Midbrain (tissue), 1 donor: ENCODE results near the gene DOCK4.

Experiments used
- DNase-seq: peaks from one replicate; lab custom pipeline; 2025; lab: John Stamatoyannopoulos, UW

DOCK4 gene

DNA sequence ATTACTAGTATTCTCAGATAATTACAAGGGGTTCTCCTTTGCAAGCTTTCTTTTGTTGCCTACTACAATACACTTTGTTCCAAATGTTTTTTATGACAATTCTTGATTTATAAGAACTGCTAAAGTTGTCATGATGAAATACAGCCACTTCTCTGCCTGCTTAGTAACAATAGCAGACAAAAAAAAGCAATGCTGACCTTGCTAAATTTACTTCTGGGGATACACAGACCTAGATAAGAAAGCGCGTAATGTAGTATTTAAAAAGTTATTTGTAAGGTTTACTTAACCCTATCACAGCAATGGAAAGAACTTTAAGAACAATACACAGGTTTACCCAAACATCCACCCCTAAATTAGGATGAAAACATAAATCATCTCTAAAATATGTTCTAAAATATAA lies 311.1 kb downstream of the DOCK4 start:
- DNase-seq = no peak

DNA sequence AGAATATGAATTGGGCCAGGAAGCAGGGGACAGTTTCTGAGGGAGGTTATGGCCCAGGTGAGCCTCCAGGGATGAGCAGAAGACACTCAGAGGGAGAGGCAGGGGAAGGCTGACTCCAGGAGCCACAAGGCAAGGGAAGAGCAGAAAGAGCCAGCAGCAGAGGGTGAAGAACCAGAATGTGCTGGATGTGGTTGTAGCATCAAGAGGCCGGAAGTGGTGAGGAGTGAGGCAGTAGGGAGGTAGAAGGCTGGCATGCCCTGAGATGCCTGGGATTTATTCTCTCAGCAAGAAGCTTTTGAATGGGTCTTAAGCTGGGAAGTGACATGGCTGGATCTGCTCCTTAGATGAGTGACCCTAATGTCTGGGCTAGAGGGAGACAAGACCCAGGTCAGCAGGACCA lies 311.7 kb downstream of the DOCK4 start:
- no peak for DNase-seq

DNA sequence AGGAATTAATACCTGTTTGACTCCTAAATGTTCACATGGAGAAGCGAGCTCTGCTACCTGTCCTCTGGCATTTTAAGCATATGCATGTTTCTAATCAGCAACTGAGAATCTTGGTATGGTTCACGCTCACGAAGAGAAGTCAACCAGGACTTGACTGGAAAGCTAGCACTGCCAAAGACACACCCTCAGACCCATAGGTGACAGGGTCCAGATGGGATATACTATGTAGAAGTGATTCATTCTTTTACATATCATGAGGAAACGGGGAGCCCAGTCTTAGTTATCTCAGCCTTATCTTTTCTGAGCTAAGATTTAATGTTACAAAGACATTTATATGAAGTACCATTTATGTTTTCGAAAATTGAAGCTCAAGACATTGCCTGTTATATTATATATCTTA lies 313.0 kb downstream of the DOCK4 start:
- DNase-seq = no peak

DNA sequence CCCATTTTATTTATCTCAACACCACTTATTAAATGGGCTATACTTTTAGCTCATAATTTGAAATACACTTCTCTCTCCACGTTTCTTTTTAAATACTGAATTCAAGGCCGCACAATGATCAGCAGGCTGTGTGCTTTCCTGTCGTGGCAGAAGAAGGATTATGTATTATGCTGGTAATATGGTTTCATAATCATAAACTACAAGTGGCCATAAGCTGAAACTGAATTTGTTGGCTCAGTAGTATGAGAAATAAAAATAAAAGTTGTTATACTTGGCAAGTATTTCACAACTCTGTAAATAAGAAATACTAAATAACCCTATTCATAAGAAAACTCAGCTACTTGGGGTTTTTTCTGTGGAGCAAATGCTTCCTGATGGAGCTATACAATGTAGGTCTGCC lies 313.6 kb downstream of the DOCK4 start:
- no peak for DNase-seq

DNA sequence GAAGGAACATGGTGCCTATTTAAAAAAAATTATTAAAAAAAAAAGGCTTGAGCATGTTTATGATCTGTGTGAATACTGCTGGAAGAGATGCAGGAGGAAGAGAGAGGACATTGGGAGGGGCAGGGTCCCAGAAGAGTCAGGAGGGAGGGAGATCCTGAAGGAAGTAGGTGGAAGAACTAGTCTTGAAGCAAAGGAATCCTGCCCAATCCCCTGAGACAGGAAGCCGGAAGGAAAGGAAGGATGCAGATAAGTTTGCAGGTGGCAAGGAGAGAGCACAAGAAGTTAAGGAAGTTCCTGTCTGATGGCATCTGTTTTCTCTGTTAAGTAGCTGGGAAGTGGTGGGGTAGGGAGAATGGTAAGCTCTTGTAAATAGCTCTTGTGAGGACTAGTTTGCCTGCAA lies 318.5 kb downstream of the DOCK4 start:
- no peak for DNase-seq

DNA sequence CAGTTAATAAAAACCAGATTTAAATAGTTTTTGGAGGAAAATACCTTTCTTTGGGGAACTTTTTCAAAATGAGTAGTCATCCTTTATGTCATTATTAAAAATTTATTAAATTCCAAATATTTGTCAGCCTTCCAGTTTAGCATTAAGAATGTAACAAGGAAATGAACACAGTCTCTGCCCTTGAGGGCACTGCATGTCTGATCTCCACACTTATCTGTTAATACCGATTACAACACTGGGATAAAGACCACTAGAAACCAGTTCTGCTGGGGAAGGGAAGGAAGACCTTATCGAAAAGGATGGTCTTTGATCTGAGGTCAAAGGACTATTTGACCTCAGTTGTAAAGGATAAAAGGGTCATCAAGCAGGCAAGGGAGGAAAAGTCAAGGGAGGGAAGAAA lies 320.0 kb downstream of the DOCK4 start:
- no peak for DNase-seq

DNA sequence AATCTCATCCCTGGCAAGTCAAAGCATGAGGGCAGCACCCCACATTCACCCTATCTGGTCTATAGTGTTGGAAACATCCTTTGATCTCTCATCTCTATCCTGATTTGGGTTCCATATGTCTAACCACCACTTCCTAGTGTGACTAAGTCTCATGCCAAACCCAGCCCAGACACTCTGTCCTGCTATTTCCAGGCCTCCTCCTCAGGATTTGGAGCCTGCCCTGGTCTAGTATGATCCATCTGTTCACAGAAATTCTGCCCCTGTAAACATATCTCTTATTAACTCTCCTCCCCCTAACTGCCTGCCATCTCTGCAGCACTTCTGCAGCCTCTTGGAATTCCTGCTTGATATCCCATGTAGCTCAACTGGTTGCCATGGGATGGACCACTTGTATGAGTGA lies 323.0 kb downstream of the DOCK4 start:
- no peak for DNase-seq

DNA sequence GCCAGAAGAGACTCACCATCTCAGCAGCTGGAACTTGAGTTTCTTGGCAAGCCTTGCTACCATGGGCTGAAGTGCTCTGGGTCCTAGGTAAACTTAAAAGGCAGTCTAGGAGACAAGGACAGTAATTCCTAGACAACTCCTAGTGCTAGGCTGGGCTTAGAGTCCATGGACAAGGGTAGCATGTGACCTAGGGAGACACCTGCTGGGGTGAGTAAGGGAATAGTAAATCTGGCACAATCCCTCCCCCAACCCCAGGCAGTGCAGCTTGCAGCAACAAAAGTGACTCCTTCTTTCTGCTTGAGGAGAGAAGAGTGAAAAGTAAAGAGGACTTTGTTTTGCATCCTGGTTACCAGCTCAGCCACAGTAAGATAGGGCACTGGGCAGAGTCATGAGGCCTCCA lies 327.4 kb downstream of the DOCK4 start:
- DNase-seq = no peak

DNA sequence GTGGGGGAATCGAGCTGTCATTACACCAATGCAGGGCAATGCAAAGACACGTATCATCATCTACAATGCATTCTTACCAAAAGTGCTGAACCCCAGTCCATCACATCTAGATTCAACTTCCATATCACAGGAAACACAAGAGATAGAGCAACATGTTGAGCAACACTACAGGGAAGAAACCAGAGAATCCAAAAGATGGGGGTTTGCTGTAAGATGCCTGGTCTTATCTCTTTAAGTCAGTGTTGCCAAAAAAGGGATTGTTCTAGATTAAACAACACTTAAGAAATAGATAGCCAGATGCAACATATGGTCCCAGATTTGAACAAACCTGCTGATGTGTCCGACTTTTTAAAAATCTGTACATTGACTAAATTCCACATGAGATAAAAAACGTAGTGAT lies 328.3 kb downstream of the DOCK4 start:
- no peak for DNase-seq

DNA sequence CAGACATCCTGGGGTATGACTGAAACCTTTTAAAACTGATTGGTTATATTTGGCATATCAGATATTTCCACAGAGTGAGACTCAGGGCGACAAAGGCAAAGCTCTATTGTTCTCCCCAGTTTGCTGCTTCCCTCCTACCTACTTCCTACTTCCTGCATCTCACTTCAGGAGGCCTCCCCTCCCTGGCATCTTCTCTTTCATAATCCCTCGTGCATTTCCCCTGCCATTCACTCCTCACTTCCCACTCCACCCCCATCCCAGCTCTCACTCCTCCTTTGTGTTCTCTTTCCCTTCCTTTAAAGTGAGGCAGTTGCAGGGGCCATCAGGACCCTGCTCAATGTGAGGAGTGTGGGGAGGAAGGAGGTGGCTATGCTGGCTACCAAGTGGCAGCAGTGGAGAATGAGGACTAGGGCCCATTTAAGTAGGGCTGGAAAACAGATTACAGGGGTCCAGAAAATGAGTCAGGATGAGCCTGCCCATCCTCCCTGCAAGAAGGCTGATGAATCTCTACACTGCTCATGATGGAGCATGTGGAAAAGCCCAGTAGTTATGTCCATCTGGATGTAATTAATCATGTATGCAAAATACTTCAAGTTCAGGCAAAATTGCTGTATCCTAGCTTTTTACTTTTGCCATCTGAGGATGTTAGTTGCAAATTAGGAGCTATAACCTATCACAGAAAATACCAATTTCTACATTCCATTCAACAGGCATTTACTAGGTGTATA lies 332.1 kb downstream of the DOCK4 start:
- DNase-seq = no peak

DNA sequence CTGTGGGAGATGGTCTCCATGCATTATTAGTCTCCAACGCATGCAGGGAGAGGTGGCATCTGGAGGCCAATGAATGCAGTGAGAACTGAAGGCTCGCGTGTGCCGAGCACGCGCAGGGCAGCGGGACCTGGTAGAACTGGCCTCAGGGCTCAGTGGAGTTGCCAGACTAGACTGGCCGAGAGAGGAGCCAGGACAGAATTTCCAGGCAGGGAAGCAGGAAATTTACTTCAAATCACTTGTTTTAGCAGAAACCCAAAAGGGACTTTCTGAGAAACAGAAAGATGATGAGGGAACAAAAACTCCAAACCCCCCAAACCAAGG lies 332.9 kb downstream of the DOCK4 start:
- no peak for DNase-seq

DNA sequence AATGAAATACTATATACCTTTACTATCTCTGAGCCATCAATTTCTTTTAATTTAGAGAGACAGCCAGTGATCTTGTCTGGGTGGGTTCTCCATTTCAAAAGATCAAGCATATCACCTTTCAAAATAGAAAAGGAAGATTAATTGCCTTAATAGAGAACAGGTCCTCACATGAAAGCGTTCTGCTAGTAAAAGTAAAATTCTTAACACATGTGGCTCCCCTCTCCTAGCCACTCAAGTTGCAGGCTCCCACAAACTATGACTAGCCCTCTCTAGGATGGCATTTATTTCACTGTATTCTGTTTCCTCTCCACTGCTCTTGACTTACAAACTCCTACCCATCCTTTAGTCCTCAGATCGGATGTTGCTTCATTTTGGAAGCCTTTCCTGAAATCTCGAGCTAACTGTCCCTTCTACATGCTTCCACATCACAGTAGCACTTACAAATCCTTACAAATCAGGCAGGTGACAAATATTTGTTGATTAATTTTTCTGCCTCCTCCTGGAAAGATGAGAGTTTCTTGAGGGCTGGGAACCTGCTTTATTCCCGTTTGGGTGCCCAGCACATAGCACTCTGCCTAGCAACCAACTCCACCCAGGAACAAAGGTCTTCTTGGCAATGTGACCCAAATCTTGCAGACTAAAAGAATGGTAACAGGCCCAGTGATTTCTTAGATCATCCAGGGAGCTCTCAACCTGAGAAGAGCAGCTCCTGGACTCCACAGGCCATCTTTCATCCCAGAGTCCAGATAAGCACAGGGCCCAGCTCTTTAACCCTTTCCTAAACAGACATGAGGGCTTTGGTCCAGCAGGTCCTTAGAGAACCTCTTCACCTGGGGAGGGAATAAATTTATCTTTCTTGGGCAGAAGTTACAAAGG lies 333.5 kb downstream of the DOCK4 start:
- DNase-seq = no peak

DNA sequence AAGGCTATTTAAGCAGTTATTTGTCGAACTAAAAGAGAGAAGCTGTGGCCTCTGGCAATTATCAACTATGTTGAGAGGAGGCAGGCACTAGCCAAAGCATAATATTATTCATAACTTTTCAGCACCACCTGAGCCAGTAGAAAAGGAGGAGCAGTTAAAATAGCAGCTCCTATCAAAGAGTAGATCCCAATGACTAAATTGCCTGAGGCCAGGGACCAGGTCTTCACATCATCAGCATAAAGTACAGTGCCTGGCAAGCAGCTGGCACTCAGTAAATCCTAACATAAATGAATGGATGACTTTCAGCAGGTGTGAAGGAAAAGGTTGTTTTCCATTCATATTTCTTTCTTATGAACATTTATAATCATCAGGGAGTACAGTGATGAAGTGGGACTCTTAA lies 334.9 kb downstream of the DOCK4 start:
- DNase-seq = no peak

DNA sequence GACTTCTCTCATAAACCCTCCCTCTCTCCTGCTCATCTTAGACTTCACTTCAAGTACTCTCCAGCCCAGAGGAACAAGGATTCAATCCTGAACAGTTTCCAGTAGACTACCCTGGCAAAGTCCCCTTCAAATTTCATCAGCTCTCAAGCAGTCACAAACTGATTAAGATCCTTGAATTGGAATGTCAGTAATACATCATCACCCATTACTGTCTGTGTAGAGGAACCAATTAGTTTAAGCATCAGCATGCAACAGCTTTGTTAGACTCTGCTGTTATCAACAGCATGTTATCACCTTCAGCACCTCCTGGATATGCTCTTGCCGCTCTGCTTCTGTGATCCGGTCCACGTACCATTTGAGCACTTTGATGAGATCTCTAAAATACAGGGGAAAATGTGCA lies 336.9 kb downstream of the DOCK4 start:
- no peak for DNase-seq

DNA sequence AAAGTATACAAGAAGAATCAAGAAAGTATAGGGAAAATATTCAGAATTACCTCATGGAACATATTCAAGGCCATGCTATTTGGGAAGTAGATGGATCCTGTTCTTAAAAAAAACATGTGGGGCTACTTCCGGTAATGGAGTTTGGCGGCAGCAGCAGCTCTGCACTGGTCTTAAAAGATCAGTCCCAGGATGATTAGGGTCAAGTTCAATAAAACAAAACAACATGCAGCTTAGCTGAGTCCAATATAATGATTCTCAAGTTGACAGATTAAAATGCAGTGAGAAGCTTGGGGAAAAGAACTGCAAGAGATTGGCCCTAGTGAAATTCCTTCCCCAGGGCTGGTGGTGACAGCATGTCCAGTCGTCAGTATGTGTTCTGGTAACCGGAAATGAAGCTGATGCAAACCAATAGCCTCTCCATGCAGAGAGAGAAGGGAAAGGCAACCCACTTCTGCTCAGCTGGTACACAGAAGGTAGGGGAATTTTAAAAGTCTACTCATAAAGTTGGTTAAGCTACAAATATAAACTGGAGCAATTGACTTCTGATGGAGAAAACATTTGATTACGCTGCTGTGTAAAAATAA lies 338.8 kb downstream of the DOCK4 start:
- no peak for DNase-seq

DNA sequence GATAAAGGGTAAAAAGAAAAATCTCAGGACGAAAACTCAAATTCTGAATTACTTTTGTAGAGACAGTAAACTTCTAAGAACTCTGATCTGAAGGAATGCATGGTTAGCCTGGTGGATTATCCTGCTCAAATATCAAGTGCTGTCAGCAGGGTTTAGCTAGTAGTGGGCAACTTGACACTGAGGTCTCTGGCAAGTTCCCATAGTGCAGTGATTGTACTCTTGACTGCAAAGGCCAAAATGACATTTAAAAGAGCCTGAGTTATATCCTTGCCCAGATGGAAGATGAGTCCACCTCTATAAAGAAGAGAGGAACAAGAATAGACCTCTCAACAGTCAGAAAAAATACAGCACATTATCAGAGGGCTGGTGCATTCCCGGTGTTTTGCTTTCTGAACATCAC lies 339.4 kb downstream of the DOCK4 start:
- no peak for DNase-seq

DNA sequence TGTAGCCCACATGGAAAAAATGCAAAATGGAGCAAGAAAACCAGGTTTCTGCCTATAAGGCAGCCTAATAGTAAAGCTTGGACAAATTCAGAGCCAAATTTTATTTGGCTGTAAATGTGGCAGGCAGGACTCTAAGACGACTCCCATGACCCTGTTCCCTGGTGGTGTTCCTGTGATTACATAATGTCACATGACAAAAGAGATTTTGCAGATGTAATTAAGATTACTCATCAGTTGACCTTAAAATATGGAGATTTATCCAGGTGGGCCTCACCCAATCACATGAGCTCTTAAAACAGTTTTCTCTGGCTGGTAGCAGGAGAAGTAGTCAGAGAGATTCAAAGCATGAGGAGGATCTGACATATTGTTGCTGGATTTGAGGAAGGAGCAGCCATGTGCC lies 340.8 kb downstream of the DOCK4 start:
- DNase-seq = no peak

DNA sequence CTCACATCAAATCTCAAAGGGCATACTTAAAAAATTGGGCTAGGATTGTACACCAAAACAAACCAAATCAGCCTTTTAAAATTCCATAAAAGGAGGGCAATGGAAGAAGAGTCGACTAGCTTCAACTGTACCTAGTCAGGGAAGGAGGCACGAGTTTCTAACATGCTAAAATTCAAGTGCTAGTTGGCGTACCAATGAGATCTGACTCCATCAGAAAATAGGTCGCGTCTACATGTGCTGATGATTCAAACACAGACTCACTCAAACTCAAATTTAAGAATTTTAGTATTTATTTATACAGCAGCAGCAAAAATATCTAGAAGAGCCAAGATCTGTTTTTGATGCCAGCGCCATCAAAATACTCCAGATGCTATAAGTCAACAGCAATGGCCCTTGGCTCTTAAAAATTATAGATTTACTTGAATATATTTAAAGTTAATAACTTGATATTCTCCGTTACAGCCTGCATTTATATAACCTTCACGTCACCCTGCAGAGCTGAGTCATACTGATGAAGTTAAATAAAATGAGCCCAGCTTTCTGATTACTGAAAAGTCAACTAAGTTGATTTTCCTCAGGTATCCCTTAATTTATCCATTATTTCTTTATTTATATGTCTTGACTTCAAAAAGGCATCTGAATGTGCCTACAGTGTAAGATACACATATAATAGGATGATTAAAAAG lies 341.8 kb downstream of the DOCK4 start:
- no peak for DNase-seq

DNA sequence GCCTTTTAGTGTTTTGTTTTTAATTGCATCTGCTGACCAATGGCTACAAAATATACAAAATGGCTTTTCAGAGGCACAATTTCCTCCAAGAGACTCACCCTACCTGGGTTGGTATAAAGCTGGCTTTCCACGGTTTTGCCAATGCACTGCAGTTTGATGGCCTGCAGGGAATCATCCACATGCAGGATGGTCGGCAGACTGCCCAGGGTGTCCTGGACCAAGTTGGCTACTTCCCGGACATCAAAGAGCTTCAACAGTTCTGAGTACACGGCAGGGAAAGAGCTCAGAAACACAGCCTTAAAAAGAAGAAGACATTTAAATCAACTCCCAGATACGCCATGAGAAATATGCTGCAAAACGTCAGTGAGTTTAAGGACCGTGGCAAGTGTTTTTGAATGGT lies 342.9 kb downstream of the DOCK4 start:
- no peak for DNase-seq

DNA sequence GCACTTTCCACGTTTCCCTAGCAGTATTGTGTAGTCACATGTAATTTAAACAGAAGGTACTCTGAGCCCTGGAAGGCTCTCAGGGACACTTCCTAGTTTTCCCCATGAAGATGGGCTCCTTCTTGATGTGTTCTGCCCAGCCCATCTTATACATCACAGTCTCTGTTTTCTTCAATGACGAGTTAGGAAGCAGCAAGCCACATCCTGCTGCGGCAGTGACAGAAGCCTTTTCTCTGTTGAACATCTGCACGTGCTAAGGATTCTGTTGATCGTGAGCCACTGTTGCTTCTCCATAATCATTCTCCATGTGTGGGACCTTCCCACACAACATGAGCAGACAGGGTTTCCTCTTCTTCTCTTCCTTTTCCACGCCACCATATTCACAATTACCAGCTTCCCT lies 346.0 kb downstream of the DOCK4 start:
- DNase-seq = no peak

DNA sequence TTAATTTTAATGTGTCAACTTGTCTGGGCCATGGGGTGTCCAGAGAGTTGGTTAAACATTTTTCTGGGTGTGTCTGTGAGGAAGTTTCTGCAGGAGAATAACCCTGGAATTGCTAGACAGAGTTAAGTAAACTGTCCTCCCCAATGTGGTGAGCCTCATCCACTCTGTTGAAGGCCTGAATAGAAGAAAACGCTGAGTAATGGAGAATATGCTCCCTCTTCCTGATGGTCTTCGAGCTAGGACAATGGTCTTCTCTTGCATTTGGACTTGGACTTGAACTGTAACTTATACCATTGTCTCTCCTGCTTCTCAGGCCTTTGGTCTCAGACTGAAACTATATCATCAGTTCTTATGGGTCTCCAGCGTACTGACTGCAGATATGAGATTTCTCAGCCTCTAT lies 347.9 kb downstream of the DOCK4 start:
- DNase-seq = no peak

DNA sequence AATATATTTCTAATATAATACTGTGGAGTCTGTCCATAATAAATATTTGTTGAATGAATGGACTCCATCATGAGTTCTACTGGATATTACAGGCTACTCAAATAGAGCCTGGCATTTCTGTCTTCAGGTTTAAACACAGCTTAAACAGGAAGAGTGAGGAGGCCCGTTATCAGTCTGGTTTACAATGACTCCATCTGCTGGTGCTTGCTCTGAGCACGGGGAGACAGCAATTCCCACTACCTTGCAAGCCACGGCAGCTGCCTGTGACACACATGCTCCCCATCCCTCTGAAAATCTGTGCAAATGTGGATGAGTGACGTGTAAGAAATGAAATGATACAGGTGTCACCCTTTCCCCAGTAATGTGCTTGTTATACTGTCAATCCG lies 350.4 kb downstream of the DOCK4 start:
- peak; percentile 22 for DNase-seq
